ENCODE data around the gene MICAL2.

DNA sequence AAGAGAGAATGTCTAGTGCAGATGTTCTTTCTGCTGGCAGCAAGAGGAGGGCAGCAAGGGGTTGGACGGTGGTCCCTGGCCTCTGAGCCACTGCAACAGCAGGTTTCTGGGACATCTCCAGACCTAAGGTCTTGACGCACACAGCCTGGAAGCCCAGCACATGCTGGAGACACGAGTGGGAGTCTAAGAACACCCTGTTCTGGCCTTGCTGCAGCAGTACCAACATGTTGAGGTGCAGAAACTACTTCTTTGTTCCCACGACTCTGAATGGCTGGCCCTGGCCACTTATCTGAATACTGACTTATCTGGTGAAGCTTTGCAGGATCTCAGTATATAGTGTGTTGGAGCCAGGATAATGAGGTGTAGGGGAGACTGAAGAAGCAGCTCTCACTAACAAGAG, 6.8 kb downstream of the MICAL2 start:
- TF ChIP-seq POLR2A (IDR thresholded peaks at IDR 0.05): no peak
- TF ChIP-seq, protein P1, sequence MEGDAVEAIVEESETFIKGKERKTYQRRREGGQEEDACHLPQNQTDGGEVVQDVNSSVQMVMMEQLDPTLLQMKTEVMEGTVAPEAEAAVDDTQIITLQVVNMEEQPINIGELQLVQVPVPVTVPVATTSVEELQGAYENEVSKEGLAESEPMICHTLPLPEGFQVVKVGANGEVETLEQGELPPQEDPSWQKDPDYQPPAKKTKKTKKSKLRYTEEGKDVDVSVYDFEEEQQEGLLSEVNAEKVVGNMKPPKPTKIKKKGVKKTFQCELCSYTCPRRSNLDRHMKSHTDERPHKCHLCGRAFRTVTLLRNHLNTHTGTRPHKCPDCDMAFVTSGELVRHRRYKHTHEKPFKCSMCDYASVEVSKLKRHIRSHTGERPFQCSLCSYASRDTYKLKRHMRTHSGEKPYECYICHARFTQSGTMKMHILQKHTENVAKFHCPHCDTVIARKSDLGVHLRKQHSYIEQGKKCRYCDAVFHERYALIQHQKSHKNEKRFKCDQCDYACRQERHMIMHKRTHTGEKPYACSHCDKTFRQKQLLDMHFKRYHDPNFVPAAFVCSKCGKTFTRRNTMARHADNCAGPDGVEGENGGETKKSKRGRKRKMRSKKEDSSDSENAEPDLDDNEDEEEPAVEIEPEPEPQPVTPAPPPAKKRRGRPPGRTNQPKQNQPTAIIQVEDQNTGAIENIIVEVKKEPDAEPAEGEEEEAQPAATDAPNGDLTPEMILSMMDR (IDR thresholded peaks at IDR 0.05): no peak

Measured in thyroid gland (tissue), 4 donors.